MM.1S (cell line): ENCODE results near the gene MARCHF7.

Experiments used
- EZH2 ChIP-seq: fragments of 300-600 bp; sonication (generic); optimal IDR thresholded peaks from 2 replicates; pipeline ENCODE3; 2017; ENCODE audit warnings: low read depth, mild to moderate bottlenecking, antibody characterized with exemption, low read length, mixed read lengths
- TF ChIP-seq, protein P1 (sequence below): fragments of 300-600 bp; sonication (generic); IDR thresholded peaks from 2 replicates; pipeline ENCODE4 v1.5.1; 2016; ENCODE audit warnings: antibody characterized with exemption, low read length, mixed read lengths

DNA sequence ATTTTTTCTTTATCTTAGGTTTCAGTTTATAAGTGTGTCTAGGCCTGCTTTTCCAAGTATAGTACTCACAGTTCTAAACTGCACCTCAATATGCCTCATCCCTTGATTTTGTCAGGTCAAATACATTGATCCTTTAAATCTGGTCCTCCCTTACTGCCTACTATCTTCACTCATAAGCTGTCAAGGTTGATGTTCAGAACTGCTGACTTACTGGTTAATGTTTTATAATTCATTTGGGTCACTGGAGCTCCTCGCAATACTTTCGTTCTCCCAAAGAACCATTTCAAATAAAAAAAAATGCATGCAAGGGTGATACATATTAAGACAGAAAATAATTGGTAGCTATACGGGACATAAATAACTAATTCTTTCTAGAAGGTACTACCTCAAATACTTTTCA lies 41.3 kb upstream of the MARCHF7 start:
- TF ChIP-seq, protein P1, sequence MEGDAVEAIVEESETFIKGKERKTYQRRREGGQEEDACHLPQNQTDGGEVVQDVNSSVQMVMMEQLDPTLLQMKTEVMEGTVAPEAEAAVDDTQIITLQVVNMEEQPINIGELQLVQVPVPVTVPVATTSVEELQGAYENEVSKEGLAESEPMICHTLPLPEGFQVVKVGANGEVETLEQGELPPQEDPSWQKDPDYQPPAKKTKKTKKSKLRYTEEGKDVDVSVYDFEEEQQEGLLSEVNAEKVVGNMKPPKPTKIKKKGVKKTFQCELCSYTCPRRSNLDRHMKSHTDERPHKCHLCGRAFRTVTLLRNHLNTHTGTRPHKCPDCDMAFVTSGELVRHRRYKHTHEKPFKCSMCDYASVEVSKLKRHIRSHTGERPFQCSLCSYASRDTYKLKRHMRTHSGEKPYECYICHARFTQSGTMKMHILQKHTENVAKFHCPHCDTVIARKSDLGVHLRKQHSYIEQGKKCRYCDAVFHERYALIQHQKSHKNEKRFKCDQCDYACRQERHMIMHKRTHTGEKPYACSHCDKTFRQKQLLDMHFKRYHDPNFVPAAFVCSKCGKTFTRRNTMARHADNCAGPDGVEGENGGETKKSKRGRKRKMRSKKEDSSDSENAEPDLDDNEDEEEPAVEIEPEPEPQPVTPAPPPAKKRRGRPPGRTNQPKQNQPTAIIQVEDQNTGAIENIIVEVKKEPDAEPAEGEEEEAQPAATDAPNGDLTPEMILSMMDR = no peak
- no peak for TF ChIP-seq EZH2
